ENCODE measurements around the gene ACER1.
"Not testable (repeated sequence)": the region's sequence is repeated elsewhere in the genome, so short reads cannot be mapped to it uniquely, and the experiment has no call there.

The ACER1 gene

GRCh38 chr19:6287269-6287885 is 46.0 kb downstream of the ACER1 start:
- no peak for DNase-seq (ENCODE audit: low spot score)

- DNase-seq (ENCODE audit: low spot score): no peak
Measured at GRCh38 chr19:6286676-6287075, 46.7 kb downstream of the ACER1 start.

DNA sequence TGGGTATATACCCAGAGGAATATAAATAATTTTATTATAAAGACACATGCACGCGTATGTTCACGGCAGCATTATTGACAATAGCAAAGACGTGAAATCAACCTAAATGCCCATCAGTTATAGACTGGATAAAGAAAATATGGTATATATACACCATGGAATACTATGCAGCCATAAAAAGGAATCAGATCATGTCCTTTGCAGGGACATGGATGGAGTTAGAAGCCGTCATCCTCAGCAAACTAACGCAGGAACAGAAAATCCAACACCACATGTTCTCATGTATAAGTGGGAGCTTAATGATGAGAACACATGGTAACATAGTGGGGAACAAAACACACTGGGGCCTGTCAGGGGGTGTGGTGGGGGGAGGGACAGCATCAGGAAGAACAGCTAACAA is 51.0 kb downstream of the ACER1 start:
- DNase-seq (ENCODE audit: low spot score): not testable (repeated sequence)

DNA sequence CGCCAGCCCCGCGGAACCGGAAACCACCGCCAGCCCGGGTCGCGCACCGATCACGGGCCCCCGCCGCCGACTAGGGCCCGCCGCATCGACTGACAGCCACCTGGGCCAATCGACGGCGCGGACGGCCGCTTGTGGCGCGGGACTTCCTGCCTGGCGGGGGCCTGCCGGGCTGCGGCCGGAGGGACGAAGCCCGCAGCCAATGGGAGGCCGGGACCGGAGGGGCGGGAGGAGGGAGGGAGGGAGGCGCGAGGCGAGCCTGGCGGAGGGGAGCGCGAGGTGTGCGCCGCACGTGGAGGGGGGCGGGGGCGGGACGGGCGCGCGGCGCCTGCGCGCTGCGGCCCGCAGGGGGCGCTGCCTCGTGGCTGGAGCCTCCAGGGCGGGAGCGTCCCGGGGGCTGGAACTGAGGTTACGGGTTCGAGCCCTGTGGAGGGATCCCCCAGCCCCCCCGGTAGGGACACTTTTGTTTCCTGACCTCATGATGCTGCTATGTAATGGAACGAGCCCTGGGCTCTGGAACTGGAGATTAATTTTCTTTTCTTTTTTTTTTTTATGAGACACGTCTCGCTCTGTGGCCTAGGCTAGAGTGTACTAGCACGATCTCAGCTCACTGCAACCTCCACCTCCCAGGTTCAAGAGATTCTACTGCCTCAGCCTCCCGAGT is 53.4 kb downstream of the ACER1 start, which contains the start of gene MLLT1:
TSS of gene MLLT1 (minus strand) at position 45 of the 661 bp plus-strand sequence. CDS start 191 bp downstream, outside the sequence.
- peak; percentile 97 for DNase-seq (ENCODE audit: low spot score)

- DNase-seq (ENCODE audit: low spot score): no peak
Measured at GRCh38 chr19:6279620-6279930, 53.8 kb downstream of the ACER1 start.

DNA sequence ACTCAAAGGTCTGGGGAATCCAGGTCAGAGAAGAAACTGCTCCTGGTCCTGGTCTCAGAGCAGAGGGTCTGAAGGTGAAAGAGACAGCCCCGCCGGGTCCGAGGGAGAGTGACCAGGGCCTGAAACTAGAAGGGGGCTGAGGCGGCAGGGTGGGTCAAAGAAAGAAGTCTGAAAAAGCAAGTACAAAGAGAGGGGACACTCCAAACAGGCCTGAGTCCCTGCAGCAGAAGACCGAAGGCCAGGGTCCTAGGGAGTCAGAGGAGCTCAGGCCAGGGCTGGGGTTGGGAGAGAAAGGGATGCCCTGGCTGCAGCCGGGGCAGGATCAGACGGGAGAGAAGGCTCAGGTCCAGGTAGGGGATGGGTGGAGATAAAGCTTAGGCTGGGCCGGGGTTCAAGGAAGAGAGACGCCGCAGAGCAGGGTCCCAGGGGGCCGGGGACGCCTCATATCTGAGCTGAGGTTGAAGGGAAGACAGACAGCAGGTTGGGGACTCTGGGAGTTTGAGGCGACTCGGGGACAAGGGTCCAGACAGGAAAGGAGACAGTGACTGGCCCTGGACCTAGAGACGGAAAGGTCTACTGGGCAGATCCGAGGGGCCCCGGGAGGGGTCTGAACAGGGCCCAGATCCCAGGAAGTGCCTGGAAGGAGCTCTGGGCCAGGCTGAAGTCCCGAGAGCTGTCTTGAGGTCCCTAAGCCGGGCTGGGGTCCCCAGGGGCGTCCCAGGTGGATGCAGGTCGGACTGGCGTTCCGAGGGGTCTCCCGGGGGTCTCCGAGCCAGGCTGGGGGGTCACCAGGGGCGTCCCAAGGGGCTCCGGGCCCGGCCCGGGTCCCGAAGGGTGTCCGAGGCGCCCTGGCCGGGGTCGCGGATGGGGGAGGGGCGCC is 54.4 kb downstream of the ACER1 start:
- no peak for DNase-seq (ENCODE audit: low spot score)

GRCh38 chr19:6278051-6278450 is 55.4 kb downstream of the ACER1 start:
- DNase-seq (ENCODE audit: low spot score): no peak

- no peak for DNase-seq (ENCODE audit: low spot score)
Measured at GRCh38 chr19:6276447-6276846, 57.0 kb downstream of the ACER1 start.

GRCh38 chr19:6275170-6275744 is 58.2 kb downstream of the ACER1 start:
- DNase-seq (ENCODE audit: low spot score): no peak

DNA sequence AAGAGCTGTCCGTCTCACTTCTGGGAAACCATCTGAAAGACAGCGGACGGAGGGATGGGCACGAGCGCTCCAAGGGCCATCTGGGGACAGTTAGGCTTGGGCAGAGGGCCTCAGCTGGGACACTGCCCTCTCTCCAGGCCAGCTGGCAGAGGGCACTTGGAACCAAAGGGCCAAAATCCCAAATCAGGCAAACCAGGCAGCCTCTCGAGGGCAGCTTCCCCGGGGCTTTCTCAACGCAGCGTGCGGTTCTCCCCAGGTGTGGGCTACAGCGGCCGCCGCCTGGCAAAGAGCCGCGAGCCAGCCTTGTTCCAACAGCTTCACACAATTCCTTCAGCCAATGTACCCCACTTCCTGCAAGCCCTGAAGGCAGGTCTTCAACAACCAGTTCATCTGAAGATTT is 58.7 kb downstream of the ACER1 start:
- DNase-seq (ENCODE audit: low spot score): no peak

- no peak for DNase-seq (ENCODE audit: low spot score)
Measured at GRCh38 chr19:6273701-6274601, 59.5 kb downstream of the ACER1 start.

- no peak for DNase-seq (ENCODE audit: low spot score)
Measured at GRCh38 chr19:6272913-6273600, 60.4 kb downstream of the ACER1 start.

DNA sequence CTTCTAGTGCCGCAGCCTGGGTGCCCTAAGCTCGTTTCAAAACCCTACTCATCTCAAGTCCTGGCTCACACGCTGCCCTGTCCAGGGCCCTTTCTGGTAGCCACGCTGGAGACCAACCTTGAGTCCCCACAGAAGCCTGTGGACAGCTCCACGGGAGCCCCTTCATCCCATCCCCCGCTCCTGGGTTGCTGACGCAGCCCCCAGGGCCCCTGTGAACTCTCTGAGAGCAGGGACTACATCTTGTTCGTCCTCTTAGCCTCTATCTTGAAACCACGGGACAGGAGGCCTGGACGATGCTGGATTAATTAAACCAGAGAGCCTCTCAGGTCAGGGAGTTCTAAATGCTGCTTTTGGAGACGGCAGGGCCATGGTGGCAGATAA is 61.0 kb downstream of the ACER1 start:
- DNase-seq (ENCODE audit: low spot score): no peak

- DNase-seq (ENCODE audit: low spot score): peak; percentile 45
Measured at GRCh38 chr19:6271721-6272410, 61.5 kb downstream of the ACER1 start.

DNA sequence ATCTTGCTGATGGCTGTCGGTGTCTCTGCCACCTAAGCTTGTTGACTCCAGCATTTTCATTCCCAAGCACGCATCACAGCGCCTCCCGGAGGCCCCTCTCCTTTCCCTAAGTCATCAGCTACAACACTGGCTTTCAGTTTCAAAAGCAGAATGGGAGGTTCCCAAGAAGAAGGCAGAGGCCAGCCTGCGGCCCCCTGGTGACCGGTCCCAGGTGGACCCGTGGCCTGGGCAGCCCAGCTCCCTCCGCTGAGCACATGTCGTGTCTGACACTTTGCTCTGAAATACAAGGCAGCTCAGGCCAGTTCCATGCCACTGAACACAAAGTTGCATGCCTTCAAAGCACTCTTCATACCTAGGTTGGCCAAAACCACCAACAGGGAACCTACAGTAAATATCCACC is 62.2 kb downstream of the ACER1 start:
- DNase-seq (ENCODE audit: low spot score): no peak

GRCh38 chr19:6270822-6271221 is 62.6 kb downstream of the ACER1 start:
- no peak for DNase-seq (ENCODE audit: low spot score)

- no peak for DNase-seq (ENCODE audit: low spot score)
Measured at GRCh38 chr19:6270076-6270745, 63.2 kb downstream of the ACER1 start.

GRCh38 chr19:6269101-6269886 is 64.1 kb downstream of the ACER1 start:
- no peak for DNase-seq (ENCODE audit: low spot score)

GRCh38 chr19:6268382-6268771 is 65.0 kb downstream of the ACER1 start:
- DNase-seq (ENCODE audit: low spot score): no peak
